GM19193 (cell line): ENCODE data around the gene CFAP54.
A peak's percentile ranks its signal among the peaks of the same experiment; 100 is the strongest.

ENCODE experiments used
- POLR2A ChIP-seq: IDR thresholded peaks from 4 replicates; pipeline ENCODE4 v1.6.1; 2011; ENCODE audit not compliant: insufficient read depth, insufficient read length; ENCODE audit errors: extremely low read depth

CFAP54 gene

DNA sequence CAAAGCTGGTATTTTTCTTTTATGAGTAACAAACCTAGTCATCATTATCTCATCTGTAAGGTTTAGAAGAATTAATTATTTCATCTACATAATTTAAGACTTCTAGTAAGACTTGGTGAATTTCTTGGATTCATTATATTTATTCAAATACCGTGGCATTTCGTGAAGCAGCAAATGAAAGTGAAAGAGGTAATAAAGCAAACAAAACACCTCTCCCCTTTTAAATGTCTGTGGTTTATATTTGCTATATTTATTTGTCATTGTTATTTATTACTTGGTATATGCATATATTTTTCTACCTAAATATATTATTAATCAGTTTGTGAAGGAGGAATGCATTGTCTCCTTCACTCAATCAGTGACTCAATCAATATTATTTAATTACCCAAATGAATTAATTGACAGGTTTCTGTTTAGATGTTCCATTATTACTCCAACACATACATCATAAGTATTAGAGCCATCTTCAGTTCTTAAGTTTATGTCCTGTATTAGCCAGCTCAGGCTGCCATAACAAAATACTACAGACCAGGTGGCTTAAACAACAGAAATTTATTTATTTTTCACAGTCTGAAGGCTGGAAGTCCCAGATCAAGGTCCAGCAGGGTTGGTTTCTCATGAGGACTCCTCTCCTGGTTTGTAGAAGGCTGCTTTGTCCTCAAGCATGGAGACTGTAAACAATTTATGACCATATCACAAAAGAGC is 6.6 kb downstream of the CFAP54 start:
- TF ChIP-seq POLR2A: no peak

DNA sequence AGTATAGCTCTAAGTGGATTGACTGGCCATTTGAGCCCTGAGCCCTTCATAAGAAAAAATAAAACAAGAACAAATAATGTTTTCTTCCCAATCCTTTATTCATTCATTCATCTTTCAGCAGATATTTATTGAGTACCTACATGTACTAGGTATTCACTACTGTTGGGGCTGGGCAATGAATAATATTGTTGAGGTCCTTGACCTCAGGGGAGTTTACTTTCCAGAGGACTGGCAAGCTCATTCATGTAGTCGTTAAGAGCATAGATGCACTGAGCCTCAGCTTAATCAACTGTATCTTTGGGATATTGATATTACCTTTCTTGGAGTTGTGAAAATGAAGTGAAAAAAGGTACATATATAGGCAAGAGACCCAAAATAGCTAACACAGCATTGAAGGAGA is 7.6 kb downstream of the CFAP54 start:
- no peak for TF ChIP-seq POLR2A

DNA sequence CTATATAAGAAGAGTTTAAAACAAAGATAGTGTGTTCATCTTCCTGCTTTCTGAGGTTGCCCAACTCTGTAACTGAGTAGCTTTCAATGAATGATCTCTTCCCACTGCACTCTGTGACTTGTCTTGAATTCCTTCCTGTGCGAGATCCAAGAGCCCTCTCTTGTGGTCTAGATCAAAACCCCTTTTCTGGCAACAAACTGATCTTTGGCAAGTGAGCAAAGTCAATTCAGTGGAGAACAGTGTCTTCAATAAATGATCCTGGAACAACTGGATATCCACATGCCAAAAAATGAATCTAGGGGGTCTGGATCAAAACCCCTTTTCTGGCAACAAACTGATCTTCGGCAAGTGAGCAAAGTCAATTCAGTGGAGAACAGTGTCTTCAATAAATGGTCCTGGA is 8.5 kb downstream of the CFAP54 start:
- TF ChIP-seq POLR2A: no peak

DNA sequence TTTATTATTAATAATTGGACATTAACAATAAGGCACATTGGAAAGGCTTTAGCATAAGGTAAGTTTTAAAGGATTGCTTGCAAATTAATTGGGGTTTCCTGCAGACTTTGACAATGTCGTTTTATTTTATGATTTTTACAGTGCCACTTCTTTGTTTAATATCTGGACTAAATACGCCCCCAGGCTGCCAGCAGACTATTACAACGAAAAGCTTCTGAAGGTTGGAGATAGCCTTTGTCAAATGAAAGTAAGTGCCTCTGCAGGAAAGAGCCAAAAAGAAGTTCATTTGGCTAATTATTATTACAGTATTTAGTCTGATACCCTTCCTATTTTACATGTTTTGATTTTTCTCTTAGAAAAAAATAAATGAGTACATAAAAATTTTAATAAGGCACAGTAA is 11.3 kb downstream of the CFAP54 start:
- no peak for TF ChIP-seq POLR2A

DNA sequence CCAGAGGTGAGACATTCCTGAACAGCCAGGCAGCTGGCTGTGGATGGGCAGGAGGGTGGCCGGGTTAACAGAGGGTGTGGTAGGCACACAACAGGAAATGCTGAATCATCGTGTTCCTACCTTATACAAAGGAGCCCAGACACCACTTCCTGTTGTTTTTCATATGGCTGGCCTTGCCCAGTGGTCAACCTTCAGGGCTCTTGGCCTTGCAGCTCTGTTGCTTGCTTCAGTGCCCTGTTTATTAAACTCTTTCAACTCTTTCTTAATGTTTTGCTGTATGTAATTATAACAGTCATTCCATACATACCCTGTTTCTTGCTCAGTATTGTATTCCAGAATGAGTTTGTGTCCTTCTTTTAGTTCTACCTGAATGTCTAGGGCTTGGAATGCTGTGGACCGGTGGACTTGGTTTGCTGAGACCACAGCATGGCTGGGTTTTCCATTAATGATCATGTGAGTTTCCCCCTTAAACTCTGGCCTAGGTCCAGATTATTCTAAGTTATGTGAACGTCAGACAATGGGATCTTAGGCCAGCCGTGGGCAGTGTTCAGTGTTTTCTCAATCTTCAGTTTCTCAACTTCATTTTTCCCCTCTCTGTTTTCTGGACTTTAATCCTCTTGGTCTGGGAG is 11.9 kb downstream of the CFAP54 start:
- peak; percentile 31 for TF ChIP-seq POLR2A

DNA sequence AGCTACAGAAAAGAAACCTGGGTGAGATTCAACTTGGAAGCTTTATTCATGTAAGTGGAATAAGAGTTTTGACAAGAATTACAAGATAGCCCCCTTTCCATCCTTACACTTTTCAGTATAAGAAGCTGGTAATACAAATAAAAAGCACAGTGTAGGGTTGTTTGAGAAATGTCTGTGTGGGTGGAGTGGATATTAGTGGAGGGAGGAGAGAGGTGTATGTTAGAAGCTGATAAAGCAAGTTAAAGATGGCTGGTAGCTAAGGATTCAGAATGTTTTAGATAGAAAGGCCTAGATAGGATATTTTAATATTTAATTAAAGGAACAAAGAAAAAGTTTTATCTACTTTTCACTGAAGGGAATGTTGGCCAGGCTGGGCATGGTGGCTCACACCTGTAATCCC is 12.5 kb downstream of the CFAP54 start:
- TF ChIP-seq POLR2A: no peak

DNA sequence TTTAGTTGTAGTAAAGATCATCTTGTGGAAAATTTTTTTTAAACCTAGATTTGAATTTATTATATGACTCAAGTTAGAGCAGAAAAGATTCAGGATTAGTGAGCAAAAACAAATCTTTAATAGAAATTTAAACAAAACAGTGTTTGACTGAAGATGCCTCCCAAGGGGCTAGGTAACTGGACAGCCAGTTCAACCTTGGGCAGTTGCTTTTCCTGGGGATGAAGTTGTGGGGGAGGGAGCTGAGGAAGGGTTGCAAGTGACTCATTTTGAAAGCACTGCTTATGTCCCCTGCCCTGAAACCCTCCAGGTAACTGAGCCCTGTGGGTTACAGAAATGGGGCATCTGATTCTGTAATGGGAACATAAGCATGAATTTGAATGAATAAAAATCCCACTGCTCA is 13.1 kb downstream of the CFAP54 start:
- TF ChIP-seq POLR2A: no peak

DNA sequence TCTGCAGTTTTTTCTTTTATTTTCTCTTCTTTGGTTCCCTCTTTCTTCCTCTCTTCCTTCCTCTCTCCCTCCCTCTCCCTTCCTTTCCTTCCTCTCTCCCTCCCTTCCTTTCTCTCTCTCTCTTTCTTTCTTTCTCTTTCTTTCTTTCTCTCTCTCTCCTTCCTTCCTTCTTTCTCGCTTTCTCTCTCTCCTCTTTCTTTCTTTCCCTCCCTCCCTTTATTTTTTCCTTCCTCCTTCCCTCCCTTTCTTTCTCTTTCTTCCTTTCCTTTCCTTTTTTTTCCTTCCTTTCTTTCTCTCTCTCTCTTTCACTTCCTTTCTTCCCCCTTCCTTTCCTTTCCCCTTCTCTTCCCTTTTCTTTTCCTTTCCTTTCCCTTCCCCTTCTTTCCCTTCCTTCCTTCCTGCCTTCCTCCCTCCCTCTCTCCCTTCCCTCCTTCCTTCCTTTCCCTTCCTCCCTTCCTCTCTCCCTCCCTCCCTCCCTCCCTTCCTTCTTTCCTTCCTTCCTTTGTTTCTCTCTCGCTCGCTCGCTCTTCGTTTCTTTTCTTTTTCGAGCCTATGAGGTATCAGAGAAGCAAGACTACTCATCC is 13.7 kb downstream of the CFAP54 start:
- TF ChIP-seq POLR2A: no peak

DNA sequence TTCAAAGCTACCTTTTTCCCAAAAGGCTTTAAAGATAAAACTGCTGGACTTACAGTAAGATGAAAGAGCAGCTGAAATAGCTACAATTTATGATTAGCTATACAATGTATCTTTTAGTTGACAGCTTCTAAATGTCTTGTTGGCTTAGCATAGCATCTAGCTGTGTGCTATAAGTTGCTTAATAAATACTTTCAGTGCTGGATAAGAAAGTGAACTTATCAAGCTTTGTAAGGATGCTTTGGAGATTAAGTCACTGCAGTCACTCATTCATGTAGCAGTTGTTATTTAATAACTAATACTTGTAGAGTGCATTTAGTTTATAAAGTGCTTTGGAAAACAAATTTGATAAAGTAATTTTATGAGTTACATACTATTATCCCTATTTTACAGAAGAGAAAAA is 14.6 kb downstream of the CFAP54 start:
- TF ChIP-seq POLR2A: no peak

DNA sequence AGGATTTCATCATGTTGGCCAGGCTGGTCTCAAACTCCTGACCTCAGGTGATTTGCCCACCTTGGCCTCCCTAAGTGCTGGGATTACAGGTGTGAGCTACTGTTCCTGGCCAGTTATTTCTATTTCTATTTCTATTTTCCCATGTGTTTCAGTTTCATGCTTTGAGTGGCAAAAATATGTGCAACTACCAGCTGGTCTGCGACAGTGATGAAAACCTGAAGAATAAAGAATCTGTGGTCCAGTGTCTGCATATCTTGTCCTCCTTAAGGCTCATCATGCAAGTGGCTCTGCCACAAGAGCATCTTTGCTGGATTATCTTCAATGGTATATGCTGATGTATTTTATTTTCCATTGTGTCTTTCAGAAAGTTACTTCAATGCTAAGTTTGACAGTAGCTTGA is 17.4 kb downstream of the CFAP54 start:
- TF ChIP-seq POLR2A: no peak

DNA sequence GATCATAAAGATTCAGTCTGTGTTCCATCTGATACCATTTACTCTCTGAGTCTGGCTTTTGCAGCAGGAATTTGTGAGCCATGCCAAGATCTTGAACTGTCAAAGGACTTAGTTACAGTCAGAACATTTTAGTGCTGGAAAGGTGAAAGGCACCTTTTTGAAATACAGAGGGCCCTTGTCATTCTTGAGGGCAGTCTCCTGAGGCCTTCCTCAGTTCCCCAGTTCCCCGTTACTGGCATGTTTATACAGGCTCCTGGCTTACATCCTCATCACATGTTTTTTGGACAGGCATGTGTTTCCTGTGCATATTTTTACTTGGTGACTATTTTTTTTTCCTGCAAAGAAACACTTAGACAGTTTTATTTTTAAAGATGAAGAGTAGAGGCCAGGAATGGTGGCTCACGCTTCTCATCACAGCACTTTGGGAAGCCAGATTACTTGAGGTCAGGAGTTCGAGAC is 21.0 kb downstream of the CFAP54 start:
- no peak for TF ChIP-seq POLR2A

DNA sequence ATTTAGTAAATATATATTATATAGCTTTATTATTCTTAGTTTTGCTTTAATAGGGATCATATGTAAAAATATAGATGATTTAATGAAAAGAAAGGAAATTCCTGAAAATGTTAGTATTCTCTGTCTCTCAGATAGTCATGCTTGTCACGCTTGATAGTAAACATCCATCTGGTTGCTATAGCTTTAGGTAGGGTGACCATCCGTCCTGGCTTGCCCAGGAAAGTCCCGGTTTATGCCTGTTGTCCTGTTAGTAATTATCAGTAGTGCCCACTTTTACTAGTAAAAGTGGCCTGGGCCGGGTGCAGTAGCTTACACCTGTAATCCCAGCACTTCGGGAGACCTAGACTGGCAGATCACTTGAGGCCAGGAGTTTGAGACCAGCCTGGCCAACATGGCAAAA is 23.8 kb downstream of the CFAP54 start:
- TF ChIP-seq POLR2A: no peak

DNA sequence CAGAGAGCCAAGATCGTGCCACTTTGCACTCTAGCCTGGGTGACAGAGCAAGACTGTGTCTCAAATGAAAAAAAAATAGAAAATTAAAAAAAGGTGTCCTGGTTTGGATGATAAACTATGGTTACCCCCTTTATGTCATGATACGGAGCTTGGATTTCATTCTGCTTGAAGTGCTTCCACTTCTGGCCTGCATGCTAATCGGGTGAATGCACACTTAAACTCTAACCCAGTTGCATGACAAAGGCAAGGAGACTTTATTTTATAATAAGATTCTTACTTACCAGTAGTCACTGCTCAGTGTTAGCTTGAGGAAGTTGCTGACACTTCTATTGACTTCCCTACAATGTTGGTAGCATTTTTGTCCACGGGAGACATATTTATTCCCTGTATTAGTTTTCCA is 24.3 kb downstream of the CFAP54 start:
- TF ChIP-seq POLR2A: no peak

DNA sequence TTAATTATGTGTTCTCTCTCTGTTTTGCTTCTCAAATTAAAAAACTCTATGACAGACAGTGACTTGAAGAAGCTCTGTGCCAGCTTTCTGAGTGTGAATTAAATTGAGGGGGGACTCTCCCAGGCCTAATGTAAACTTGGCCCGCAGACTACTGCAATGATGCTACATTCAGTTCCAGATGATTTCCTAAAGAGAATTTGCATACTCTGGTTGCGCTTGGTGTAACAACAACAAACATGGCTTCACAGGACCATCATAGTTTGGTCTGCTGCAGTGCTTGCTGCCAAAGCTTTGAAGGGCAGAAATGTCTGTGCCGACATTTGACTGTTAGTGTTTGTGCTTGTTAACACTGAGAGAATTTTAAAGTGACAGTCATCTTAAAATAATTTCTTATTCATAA is 25.0 kb downstream of the CFAP54 start:
- TF ChIP-seq POLR2A: no peak

DNA sequence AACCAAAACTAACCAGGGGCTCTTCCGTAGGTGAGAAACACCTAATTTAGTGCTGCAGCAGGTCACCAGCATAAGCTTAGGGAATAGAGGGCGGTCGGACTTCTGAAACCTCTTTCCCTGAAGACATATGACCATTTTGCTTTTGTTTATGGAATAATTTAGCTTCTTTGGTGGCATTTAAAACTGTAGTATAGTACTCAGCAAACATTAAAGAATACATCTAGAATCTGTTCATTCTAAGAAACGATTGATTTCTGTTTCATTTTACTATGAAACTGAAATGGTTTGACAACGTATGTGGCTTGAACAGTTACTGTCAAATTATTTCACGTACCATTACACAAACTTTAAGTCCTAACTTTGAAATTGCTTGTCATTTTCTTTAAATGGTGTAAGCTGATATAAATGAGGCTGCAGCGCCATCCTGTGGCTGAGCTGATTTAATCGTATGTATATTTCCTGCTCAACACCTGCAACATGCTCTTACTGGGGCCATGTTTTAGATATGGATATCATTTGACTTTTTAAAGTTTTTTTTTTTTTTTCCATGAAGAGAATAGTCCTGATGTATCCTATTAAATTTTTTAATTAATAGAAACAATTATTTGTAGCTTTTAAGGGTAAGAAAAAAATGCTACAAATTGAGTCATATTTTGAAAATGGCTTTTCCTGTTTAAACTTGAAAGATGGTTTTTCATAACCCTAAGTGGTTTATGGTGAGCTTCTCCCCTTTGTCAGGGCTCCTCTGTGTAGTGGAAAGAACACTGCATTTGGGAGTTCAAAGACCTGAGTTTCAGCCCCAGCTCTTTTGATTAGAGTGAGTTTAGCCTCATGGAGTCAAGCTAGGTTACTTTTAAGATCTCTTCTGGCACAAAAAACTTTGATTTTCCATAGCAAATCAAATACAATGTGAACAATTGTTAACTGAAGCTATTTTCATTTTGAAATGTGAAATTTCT is 27.4 kb downstream of the CFAP54 start:
- TF ChIP-seq POLR2A: no peak
